ENCODE data around the gene ZNF804B.

The ZNF804B gene

DNA sequence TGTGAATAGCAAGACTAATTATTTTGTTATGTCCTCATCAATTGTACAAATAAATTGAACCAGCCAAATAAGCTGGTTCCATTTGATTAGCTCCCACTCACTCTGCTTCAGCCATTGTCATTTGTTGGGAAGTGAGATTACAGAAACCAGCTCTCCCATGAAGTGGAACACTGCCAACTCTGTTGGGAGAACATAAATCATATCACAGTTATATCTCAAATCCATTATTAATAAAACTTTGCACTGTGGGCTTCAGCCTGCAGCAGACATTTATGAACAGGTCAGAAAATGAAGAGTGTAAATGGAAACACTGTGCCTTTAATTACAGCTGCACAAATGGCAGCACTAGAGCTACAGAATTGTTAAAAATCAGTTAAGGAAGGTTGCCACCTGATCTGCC lies 82.7 kb downstream of the ZNF804B start:
- DNase-seq, result no peak

DNA sequence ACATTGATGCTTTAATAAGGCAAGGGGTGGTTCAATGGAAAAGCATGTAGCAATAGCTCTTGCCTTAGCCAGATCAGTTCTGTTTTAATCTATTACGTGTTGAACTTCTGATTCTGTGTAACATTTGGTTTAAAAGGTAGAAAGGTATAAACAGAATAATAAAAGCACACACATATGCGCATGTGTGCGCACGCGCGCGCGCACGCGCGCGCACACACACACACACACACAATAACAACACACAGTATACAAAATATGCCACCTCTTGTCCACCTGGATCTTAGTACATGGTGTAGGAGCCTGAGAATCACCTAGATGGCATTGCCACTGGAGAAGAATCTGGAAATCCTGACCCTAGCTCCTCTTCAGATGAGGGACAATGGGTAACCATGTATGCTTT lies 85.6 kb downstream of the ZNF804B start:
- DNase-seq, result no peak

- DNase-seq, result no peak
Observed at GRCh38 chr7:88851220-88851619, 91.7 kb downstream of the ZNF804B start.

- no peak for DNase-seq
Observed at GRCh38 chr7:88859288-88859687, 99.8 kb downstream of the ZNF804B start.

DNA sequence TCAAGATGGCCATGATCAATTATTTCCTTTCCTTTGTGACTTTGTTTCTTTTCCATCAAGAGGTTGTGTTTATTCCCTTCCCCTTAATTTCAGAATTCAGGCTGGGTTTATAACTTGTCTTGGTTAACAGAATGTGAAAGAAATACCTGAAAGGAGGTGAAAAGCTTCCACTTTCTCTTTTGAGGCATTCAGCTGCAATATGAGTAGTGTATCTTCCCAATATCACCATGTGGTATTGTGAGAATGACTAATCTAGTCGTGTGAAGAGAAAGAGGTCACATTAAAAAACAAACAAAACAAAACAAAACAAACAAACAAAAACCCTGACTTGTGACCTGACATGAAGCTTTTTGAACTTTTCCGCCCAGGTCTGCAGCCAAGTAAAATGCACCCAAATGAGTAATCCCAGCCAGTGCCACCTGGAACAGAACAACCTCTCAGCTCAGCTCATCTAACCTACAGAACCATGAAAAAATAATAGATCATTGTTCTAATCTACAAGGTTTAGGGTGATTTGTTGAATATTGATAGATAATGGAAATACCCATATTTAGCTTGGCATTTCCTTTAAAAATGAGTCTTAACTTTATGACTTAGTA lies 106.9 kb downstream of the ZNF804B start:
- DNase-seq, result no peak

DNA sequence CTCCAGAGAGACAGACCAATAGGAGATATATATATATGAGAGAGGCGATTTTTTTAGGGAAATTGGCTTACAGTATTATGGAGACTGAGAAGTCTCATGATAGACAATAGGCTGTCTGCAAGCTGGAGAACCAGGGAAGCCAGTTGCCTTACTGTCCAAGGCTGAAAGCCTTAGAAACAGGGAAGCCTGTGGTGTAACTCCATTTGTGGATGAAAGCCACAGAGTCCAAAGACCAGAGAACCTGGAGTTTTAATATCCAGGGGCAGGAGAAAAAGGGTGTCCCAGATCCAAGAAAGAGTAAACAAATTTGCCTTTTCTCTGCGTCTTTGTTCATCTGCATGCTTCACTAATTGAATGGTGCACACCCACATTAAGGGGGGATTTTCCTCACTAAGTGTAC lies 107.7 kb downstream of the ZNF804B start:
- DNase-seq, result no peak

DNA sequence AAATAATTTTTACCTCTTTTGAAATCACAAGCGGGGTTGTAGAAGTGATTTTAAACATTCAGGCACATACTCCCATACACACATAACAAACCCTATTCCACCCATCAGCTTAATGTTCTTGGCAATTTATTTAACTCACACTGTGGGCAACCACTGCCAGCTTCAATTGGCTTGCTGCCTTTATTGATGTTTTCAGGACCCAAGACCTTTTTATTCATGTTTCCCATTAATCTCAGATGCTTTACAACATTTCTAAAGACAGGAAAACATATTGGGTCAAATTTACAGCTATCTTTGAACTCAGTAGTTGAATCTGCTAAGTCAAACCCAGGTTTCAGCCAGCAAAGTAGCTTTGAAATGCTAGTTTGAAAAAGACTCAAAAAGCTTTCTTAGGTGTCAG lies 109.0 kb downstream of the ZNF804B start:
- no peak for DNase-seq

DNA sequence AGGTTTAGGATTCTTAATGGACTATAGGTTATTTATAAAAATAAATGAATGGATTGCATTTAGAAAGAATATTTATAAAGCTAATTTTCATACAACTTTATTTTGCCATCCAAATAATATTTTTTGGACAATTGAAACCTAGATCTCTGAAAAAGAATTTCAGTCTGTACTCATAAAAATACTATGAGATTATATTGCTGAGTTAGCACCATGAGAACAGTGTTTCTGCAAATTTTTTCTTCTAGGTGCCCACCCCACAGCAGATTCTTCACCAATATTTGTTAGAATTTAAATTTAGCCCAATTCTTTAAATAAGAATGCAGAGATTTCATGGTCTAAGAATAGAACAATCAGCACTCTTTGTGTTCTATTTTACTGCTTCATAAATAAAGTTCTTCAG lies 121.6 kb downstream of the ZNF804B start:
- DNase-seq, result no peak

DNA sequence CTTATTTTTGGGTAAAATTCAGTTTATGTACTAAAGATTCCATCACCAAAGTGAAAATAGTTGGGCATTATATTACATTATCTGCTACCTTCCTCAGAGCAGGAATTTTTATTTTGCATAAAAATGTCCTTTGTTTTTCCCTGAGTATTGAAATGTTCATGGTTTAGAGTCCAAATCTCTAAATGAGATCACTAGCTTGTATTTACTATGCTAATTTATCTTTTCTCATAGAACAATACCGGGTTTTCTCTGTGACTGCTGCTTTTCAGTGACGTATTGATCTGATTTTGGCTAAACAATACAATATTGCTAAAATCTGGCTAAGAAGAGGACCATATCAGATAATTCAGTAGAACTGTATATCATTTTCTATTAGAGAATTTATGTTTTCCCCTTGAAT lies 125.6 kb downstream of the ZNF804B start:
- no peak for DNase-seq

DNA sequence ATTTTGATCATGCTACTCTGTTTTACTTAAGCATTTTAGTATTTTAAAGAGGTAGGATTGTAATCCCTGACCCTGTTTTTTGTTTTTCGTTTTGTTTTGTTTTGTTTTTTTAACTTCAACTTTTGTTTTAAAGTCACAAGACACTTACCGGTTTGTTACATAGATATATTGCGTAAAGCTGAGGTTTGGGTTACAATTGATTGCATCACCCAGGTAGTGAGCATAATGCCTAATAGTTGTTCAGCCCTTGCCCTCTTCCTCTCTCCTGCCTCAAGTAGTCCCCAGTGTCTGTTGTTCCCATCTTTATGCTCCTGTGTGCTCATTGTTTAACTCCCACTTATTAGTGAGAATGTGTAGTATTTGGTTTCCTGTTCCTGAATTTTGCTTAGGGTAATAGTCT lies 129.2 kb downstream of the ZNF804B start:
- no peak for DNase-seq

GRCh38 chr7:88910516-88910915 lies 151.0 kb downstream of the ZNF804B start:
- no peak for DNase-seq

- DNase-seq, result no peak
Observed at GRCh38 chr7:88912852-88913251, 153.4 kb downstream of the ZNF804B start.

- no peak for DNase-seq
Observed at GRCh38 chr7:88915615-88916014, 156.1 kb downstream of the ZNF804B start.

- no peak for DNase-seq
Observed at GRCh38 chr7:88919478-88920131, 160.1 kb downstream of the ZNF804B start.

DNA sequence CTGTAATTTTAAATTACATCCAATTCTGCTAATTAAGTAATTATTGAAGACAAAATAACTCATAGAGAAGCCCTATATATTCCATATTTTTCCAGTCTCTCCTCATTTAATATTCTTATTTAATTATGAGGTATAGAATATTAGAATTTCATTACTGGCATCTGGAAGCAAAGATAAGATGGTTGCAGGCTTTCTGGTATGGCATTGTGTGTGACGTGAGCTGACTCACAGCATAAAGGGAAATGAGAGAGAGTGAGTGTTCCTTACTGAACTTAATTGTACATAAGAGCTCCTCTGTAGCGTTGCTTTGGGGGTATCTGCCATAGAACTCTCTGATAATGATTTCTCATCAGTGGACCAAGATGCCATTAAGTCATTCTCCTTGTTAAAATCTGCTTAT lies 163.4 kb downstream of the ZNF804B start:
- DNase-seq, result no peak

GRCh38 chr7:88928276-88928675 lies 168.8 kb downstream of the ZNF804B start:
- no peak for DNase-seq

DNA sequence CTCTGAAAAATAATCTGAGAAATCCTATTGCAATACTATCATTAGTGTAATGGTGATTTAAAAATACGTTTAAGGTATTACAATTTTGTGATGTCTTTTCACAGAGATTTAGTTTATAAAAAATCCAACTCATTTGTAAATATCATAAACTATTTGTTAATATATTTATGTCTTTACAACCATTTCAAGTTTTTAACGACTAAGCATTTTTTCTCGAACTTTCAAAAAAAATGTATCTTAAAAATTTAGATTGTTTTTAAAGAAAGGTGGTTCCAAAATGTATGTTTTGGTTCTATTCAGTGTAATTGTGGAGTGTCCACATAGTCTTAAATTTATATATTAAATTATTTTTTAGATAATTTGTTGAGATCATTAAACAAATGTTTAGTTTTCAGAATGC lies 170.2 kb downstream of the ZNF804B start:
- no peak for DNase-seq

DNA sequence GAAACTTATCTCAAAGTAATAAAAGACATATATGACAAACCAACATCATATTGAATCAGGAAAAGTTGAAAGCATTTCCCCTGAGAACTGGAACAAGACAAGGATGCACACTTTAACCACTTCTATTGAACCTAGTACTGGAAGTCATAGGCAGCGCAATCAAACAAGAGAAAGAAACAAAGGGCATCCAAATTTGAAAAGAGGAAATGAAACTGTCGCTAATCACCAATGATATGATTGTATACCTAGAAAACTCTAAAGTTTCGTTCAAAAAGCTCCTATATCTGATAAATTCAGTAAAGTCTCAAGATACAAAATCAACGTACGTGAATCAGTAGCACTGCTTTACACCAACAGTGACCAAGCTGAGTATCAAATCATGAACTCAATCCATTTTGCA lies 173.8 kb downstream of the ZNF804B start:
- no peak for DNase-seq

DNA sequence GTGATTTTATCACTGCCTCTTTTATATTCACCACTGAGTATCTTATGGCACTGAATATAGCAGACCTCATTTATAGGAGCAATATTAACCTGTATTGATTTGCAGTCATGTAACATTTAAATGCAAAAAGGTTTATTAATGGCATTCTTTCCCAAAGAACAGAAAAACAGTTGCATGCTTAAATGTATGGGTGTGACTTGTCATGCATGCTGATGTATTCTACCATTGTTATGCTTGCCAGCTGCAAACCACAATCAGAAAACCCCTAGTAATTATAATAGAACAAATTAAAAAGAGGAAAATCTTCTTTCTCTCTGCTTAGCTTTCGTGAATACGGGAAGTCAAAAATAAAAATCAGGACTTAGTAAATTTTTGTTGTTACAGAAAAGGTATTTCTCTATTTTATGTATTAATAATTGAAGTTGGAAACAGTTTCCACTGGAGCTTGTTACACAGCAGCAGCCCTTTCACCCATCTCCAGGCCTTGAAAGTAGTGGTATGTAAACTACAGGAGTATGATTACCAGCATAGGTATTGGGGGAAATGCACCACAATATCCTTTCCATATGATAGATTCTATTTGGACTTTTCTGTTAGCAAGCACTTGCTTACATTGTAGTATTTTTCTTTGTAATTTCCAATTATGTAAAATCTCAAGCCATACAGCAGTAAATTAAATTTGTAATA lies 183.5 kb downstream of the ZNF804B start:
- DNase-seq, result no peak

- DNase-seq, result no peak
Observed at GRCh38 chr7:88951826-88952225, 192.3 kb downstream of the ZNF804B start.

- DNase-seq, result no peak
Observed at GRCh38 chr7:88964418-88964817, 204.9 kb downstream of the ZNF804B start.

- no peak for DNase-seq
Observed at GRCh38 chr7:88965371-88965770, 205.9 kb downstream of the ZNF804B start.

GRCh38 chr7:88967432-88967831 lies 207.9 kb downstream of the ZNF804B start:
- DNase-seq, result no peak

DNA sequence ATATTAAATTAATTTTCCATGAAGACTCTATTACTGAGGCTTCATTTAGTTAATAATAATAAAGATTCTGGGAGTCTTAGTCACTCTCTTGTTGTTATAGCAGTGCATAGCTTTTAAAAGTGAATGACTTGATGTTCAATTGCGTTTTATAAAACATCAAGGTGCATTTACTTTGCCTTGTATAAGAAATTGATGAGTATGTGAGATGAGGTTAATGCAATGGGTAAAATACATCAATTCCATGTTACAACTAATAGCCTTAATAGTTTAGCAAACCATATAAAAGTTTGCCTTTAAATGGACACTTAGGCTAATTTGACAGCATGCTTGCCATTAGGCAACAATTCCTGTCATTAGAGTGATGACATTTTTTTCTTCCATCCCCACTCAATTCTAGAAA lies 209.7 kb downstream of the ZNF804B start:
- no peak for DNase-seq

GRCh38 chr7:88985295-88985694 lies 225.8 kb downstream of the ZNF804B start:
- DNase-seq, result no peak
